WTC11 (cell line): Measurements from ENCODE around the gene TET3. TPM values are rescaled to one million over a fixed set of nuclear protein-coding genes. Genes with fewer than 3 reads are reported as not detected.

Experiments
- ATAC-seq: fragments of 200-7000 bp; cut with Tn5 transposase; 2 replicates; pipeline ENCODE4 v1.10.0; 2021; ENCODE audit warnings: mild to moderate bottlenecking, moderate library complexity
- CTCF ChIA-PET: fragments of 300-600 bp; sonication (Branson Sonifier 250); formaldehyde crosslinking; loops from one replicate; lab custom pipeline; 2021; ENCODE audit warnings: antibody characterized with exemption; lab: Charles Lee
- POLR2A ChIA-PET: fragments of 350-600 bp; sonication (Branson Sonifier 250); formaldehyde crosslinking; loops from one replicate; lab custom pipeline; 2021; ENCODE audit warnings: antibody characterized with exemption; lab: Charles Lee
- DNase-seq: peaks from one replicate; pipeline ENCODE4 v3.0.0; 2021; ENCODE audit warnings: low spot score
- H3K27ac Mint-ChIP-seq: 2 replicates; pipeline ENCODE4 v1.8.0; 2021; ENCODE audit warnings: mixed read lengths
- H3K27me3 Mint-ChIP-seq: 2 replicates; pipeline ENCODE4 v1.8.0; 2021; ENCODE audit warnings: low read depth, mild to moderate bottlenecking, moderate library complexity, mixed read lengths
- H3K36me3 Mint-ChIP-seq: 2 replicates; pipeline ENCODE4 v1.8.0; 2021; ENCODE audit warnings: mixed read lengths
- H3K4me1 Mint-ChIP-seq: 2 replicates; pipeline ENCODE4 v1.8.0; 2022; ENCODE audit warnings: mixed read lengths
- H3K4me3 Mint-ChIP-seq: 2 replicates; pipeline ENCODE4 v1.8.0; 2021; ENCODE audit warnings: mild to moderate bottlenecking, moderate library complexity, mixed read lengths
- H3K9me3 Mint-ChIP-seq: 2 replicates; pipeline ENCODE4 v1.8.0; 2021; ENCODE audit warnings: mixed read lengths
- AFF4 ChIP-seq: sonication (generic); formaldehyde crosslinking; IDR thresholded peaks from 2 replicates; pipeline ENCODE4 v1.8.1; 2023; ENCODE audit warnings: mild to moderate bottlenecking, missing genetic modification reagents, borderline replicate concordance
- ARID4B ChIP-seq: sonication (generic); formaldehyde crosslinking; IDR thresholded peaks from 2 replicates; pipeline ENCODE4 v1.8.0; 2023; ENCODE audit warnings: missing genetic modification reagents, mild to moderate bottlenecking, borderline replicate concordance
- ATF6 ChIP-seq: sonication (generic); formaldehyde crosslinking; IDR thresholded peaks from 2 replicates; pipeline ENCODE4 v1.8.1; 2023; ENCODE audit warnings: mild to moderate bottlenecking, missing genetic modification reagents
- CREM ChIP-seq: sonication (generic); formaldehyde crosslinking; IDR thresholded peaks from 2 replicates; pipeline ENCODE4 v1.8.1; 2022; ENCODE audit warnings: mild to moderate bottlenecking, missing genetic modification reagents, moderate library complexity
- E2F5 ChIP-seq: sonication (generic); formaldehyde crosslinking; IDR thresholded peaks from 2 replicates; pipeline ENCODE4 v1.8.1; 2022; ENCODE audit warnings: mild to moderate bottlenecking, moderate library complexity, missing genetic modification reagents
- ESRRA ChIP-seq: sonication (generic); formaldehyde crosslinking; IDR thresholded peaks from 2 replicates; pipeline ENCODE4 v1.8.1; 2022; ENCODE audit warnings: mild to moderate bottlenecking, missing genetic modification reagents, borderline replicate concordance
- FOXP1 ChIP-seq: sonication (generic); formaldehyde crosslinking; IDR thresholded peaks from 2 replicates; pipeline ENCODE4 v1.8.0; 2022; ENCODE audit warnings: missing genetic modification reagents, mild to moderate bottlenecking, moderate library complexity, borderline replicate concordance
- SMAD4 ChIP-seq: sonication (generic); formaldehyde crosslinking; IDR thresholded peaks from 2 replicates; pipeline ENCODE4 v1.8.0; 2022; ENCODE audit warnings: mild to moderate bottlenecking, missing genetic modification reagents
- total RNA-seq: library from RNA; stranded (reverse); gene quantifications from 3 replicates; pipeline ENCODE4 v1.2.3, GENCODE V29; 2021

Gene TET3
- total RNA-seq, 1 experiment from 2014 or later: 19.3 TPM

GRCh38 chr2:73985308-73986084 lies 786 bp downstream of the TET3 start (continued):
- TF ChIP-seq AFF4 (CRISPR knock-in tag): no peak
- TF ChIP-seq E2F5 (CRISPR knock-in tag): no peak
- TF ChIP-seq ATF6 (CRISPR knock-in tag): no peak
- no peak for TF ChIP-seq FOXP1 (CRISPR knock-in tag)
- TF ChIP-seq SMAD4 (CRISPR knock-in tag): no peak
- TF ChIP-seq CREM (CRISPR knock-in tag): no peak

GRCh38 chr2:73986085-73986681 lies 1.5 kb downstream of the TET3 start:
- ATAC-seq: no peak
- peaks cover 65% of the 10 kb centered on the region for H3K4me1 Mint-ChIP-seq
- peaks cover 26% of the 10 kb centered on the region for H3K27me3 Mint-ChIP-seq
- DNase-seq: no peak
- no peaks in the 10 kb centered on the region for H3K9me3 Mint-ChIP-seq
- POLR2A ChIA-PET: interaction anchor here (0.6 kb wide), 1 partner anchor 105 kb away, joined by 3 read pairs; no protein-coding TSS in a partner anchor
- peak overlapping the region; percentile 82; the same call in 1 of the 2 replicates for H3K27ac Mint-ChIP-seq
- CTCF ChIA-PET: interaction anchor here (1.5 kb wide), 1 partner anchor 78 kb away, joined by 4 read pairs; no protein-coding TSS in a partner anchor
- peak overlapping the region; percentile 76 for H3K4me3 Mint-ChIP-seq
- no peak for TF ChIP-seq ARID4B (CRISPR knock-in tag)
- no peak for TF ChIP-seq ESRRA (CRISPR knock-in tag)
- TF ChIP-seq CREM (CRISPR knock-in tag): no peak
- H3K36me3 Mint-ChIP-seq: peaks cover 20% of the 10 kb centered on the region
